Ishikawa (cell line): Measurements from ENCODE around the gene OR4D11.

Experiments
- CEBPB ChIP-seq: IDR thresholded peaks from 2 replicates; pipeline ENCODE4 v1.6.1; 2012
- CREB1 ChIP-seq: IDR thresholded peaks from 2 replicates; pipeline ENCODE4 v1.6.1; 2012; ENCODE audit warnings: low read depth
- EGR1 ChIP-seq: IDR thresholded peaks from 2 replicates; pipeline ENCODE4 v1.6.1; 2012
- EP300 ChIP-seq: IDR thresholded peaks from 2 replicates; pipeline ENCODE4 v1.6.1; 2012; ENCODE audit warnings: borderline replicate concordance
- FOXM1 ChIP-seq: IDR thresholded peaks from 2 replicates; pipeline ENCODE4 v1.6.1; 2012; ENCODE audit warnings: low read depth, borderline replicate concordance
- MAX ChIP-seq: IDR thresholded peaks from 2 replicates; pipeline ENCODE4 v1.6.1; 2012
- NFIC ChIP-seq: IDR thresholded peaks from 2 replicates; pipeline ENCODE4 v1.6.1; 2012
- RAD21 ChIP-seq: IDR thresholded peaks from 2 replicates; pipeline ENCODE4 v1.6.1; 2012; ENCODE audit warnings: low read depth
- REST ChIP-seq: IDR thresholded peaks from 2 replicates; pipeline ENCODE4 v1.6.1; 2012; ENCODE audit warnings: low read depth, mild to moderate bottlenecking
- TAF1 ChIP-seq: IDR thresholded peaks from 2 replicates; pipeline ENCODE4 v1.6.1; 2012; ENCODE audit warnings: low read depth, mild to moderate bottlenecking
- TCF12 ChIP-seq: IDR thresholded peaks from 2 replicates; pipeline ENCODE4 v1.6.1; 2012; ENCODE audit warnings: low read depth
- TEAD4 ChIP-seq: IDR thresholded peaks from 2 replicates; pipeline ENCODE4 v1.6.1; 2012
- USF1 ChIP-seq: IDR thresholded peaks from 2 replicates; pipeline ENCODE4 v1.6.1; 2012
- YY1 ChIP-seq: IDR thresholded peaks from 2 replicates; pipeline ENCODE4 v1.6.1; 2012; ENCODE audit warnings: low read depth
- ZBTB7A ChIP-seq: IDR thresholded peaks from 2 replicates; pipeline ENCODE4 v1.6.1; 2012; ENCODE audit warnings: low read depth

The OR4D11 gene

GRCh38 chr11:59548309-59548656, 44.9 kb downstream of the OR4D11 start:
- TF ChIP-seq CREB1 (no peak), FOXM1 (no peak), ZBTB7A (no peak), NFIC (no peak), RAD21 (no peak), CEBPB (no peak), TCF12 (no peak), REST (no peak), EGR1 (no peak), YY1 (no peak), USF1 (no peak), MAX (no peak), TAF1 (no peak), EP300 (no peak), TEAD4 (no peak)

- peak; percentile 51; the same call in 1 of the 2 replicates for TF ChIP-seq USF1
- TF ChIP-seq YY1: peak; percentile 54; the same call in 1 of the 2 replicates
- TF ChIP-seq TEAD4: peak; percentile 87
- peak; percentile 41 for TF ChIP-seq NFIC
- TF ChIP-seq REST: no peak
- TF ChIP-seq FOXM1: no peak
- TF ChIP-seq ZBTB7A: no peak
- peak; percentile 30; the same call in 1 of the 2 replicates for TF ChIP-seq TAF1
- peak; percentile 58 for TF ChIP-seq TCF12
- peak; percentile 62 for TF ChIP-seq MAX
- no peak for TF ChIP-seq EGR1
- no peak for TF ChIP-seq CREB1
- no peak for TF ChIP-seq RAD21
- no peak; the same call in 1 of the 2 replicates for TF ChIP-seq CEBPB
- TF ChIP-seq EP300: no peak
These were observed 47.0 kb downstream of the OR4D11 start for GRCh38 chr11:59550368-59550841.

GRCh38 chr11:59550842-59551658, 47.7 kb downstream of the OR4D11 start:
- TF ChIP-seq EGR1 (no peak), TAF1 (no peak), TEAD4 (peak; percentile 83), REST (no peak), RAD21 (no peak), NFIC (no peak), MAX (peak; percentile 90), TCF12 (no peak; the same call in 1 of the 2 replicates), EP300 (no peak), USF1 (peak; percentile 33), ZBTB7A (no peak), CEBPB (peak; percentile 72), FOXM1 (no peak; the same call in 1 of the 2 replicates), YY1 (peak; percentile 50), CREB1 (0 out of 2 replicates have a peak, but pooled peaks have one; percentile 1)
